GM19099 (cell line): ENCODE measurements around the gene DIABLO.

Experiments used
- POLR2A ChIP-seq: IDR thresholded peaks from 3 replicates; pipeline ENCODE4 v1.6.1; 2011; ENCODE audit warnings: low read depth; ENCODE audit not compliant: insufficient read length; ENCODE audit errors: extremely low read depth

Gene DIABLO

GRCh38 chr12:122225683-122226365 is at the start of gene DIABLO:
Gene DIABLO, minus strand, starts transcription at chr12:122226052. Its CDS starts 38 bp downstream, at chr12:122226014.
- peak; percentile 96 for TF ChIP-seq POLR2A

GRCh38 chr12:122275459-122275858 is 49.6 kb upstream of the DIABLO start:
- TF ChIP-seq POLR2A: no peak

DNA sequence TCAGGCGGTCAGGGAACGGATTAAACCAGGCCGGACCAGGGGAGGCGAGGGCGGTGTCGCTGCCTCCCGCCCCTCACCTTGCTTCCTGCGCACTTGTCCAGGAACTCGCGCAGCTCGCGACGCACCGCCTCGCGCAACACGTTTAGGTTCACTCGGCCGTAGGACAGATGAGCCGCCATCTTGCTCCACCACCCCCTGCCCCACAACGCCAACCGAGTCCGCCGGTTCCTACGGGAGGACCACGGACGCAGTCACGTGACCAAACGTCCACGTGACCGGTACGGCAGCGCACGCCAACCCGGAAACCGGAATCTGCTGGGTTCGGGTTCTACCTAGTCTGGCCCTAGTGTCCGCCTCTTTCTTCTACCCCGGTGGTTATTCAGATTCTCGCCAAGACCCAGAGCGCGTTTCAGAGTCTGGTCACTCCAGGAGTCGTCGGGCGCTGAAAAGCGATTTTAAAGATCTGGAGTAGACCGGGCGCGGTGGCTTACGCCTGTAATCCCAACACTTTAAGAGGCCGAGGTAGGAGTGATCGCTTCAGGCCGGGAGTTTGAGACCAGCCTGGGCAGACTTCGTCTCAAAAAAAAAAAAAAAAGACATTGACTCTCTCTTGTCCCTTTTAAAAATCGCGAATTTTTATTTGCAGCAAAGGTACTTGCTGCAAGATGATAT is 40.5 kb upstream of the DIABLO start, which contains the start of gene VPS33A:
Gene VPS33A, minus strand, starts transcription at position 265 of the 672 bp plus-strand sequence. Its CDS starts 86 bp downstream, at position 179.
- peak; percentile 84 for TF ChIP-seq POLR2A

DNA sequence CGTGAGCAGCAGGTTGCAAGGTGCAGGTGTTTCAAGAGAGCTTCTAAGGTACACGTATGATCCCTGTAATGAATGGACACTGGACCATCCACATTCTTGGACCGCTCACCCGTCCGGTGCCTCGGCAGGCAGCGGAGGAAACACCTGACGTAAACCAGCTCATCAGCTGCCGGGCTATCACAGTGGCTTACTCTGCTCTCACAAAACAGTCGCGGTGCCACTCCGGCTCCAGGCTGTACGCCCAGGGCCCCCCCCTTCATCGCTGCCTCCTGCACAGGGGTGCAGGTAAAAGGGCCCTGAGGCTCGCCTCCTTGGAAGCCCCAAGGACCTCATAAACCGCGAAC is 40.0 kb upstream of the DIABLO start:
- TF ChIP-seq POLR2A: no peak

- no peak for TF ChIP-seq POLR2A
Observed at GRCh38 chr12:122265476-122265875, 39.6 kb upstream of the DIABLO start.

GRCh38 chr12:122250536-122250935 is 24.7 kb upstream of the DIABLO start:
- TF ChIP-seq POLR2A: no peak

DNA sequence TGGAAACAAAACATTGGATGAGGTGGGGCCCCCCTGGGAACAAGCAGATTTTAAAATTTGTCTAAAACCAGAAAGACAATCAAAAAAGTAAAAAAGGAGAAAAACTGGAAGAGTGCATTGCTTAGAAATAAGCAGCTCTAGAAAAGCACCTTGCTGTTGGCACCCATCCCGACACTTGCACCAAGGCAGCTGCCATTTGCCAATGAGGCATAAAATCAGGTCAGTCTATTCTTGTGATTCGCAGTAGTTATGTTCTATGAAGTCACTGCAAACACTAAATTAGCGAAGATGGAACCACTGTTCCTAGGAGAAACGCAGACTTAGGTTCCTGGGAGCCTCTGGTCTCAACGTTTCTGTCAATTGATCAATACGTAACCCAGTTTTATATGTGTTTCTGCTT is 24.2 kb upstream of the DIABLO start:
- TF ChIP-seq POLR2A: no peak

DNA sequence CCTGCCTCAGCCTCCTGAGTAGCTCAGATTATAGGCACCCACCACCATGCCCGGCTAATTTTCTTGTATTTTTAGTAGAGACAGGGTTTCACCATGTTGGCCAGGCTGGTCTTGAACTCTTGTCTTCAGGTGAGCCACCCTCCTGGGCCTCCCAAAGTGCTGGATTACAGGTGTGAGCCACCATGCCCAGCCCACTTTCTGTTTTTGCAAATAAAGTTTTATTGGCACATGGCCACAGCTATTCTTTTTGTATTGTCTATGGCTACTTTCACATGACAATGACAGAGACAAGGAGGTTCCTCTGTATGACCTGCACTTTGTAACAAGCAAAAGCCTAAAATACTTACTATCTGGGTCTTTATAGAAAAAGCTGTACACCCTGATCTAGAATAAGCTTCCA is 19.7 kb upstream of the DIABLO start:
- TF ChIP-seq POLR2A: no peak

DNA sequence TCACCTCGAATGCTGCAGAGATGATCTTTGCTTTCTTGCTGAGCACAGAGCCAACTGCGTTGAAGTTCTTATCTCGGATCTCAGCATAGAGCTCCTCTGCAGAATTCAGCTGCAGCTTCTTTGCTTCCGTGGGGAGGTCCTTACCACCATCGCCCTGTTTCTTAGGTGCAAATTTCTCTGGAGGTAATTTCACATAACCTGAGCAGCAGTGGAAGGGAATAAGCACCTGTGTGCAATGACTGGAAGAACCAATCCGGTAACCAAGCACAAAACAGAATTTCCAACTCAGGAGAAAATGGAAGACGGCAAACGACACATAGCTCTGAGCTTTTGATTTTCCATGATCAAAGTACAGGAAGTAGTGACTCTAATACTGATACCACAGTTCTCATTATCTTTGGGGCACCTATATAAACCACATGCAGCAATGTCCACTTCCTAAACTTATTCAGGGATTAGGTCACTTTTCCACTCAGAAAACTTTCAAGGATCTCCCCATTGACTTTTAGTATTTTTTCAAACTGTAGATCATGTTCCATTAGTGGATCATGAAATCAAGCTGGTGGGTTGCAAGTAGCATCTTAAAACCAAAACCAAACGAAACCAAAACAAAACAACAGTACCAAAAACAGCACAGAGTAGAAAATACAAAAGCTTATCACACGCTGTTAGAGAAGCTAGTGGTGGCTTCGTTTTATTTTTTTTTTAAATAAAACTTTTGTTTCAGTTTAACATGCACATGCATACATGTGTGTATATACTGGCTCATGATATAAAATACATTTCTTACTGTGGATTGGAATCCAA is 18.9 kb upstream of the DIABLO start:
- no peak for TF ChIP-seq POLR2A

DNA sequence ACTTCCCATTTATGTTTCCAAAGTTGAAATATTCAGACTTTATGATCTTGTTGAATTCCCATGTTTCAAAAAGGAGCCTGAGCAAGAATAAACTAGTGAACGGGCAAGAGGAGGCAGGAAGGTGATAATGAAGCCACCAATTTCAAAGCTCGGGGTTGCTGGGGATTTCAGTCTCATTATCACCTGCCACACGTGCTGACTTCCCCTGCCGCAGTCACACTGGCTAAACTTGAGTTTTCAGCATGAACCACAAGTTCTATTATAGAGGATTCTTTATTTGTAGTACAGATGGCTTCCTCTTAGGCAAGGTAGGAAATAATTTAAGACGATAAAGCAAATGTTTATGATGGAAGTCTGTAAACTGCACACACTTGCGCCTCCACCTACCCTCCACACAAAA is 18.1 kb upstream of the DIABLO start:
- no peak for TF ChIP-seq POLR2A

DNA sequence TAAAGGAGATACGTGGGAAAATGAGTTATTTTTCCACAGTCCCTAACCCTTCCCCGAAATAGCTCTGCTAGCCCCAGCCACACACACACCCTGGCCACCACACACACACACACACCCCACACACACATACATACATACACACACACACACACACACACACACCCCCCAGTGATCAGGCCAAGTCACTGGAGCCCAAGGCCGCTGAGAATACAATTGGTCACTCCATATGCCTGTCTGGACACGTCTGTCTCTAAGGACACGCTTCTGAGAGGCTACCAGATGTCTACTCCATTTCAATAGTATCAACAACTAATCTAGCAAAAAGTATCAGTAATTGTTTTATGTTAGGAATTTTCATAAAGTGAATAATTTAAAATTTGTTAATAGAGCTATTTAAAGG is 13.0 kb upstream of the DIABLO start:
- no peak for TF ChIP-seq POLR2A

- TF ChIP-seq POLR2A: no peak
Observed at GRCh38 chr12:122235741-122236140, 9.9 kb upstream of the DIABLO start.

DNA sequence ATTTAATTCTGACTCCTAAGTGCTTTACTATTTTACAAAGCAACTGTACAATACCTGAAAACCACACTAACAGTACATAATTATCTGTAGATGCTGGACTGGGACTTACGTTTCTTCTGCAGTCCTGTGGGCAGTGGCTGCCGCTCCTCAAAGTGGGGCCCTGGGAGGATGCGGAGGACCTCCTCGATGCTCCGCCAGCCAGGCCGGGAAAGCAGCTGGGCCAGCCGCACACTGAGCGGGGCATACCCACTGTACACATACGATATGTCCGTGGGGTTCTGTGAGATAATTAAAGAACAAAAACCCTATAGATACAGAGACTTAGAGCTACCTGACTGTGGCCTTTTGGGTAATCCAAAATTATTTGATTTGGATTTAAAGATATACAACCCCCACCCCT is 6.8 kb upstream of the DIABLO start:
- no peak for TF ChIP-seq POLR2A

- no peak for TF ChIP-seq POLR2A
Observed at GRCh38 chr12:122230798-122231197, 4.9 kb upstream of the DIABLO start.

- no peak for TF ChIP-seq POLR2A
Observed at GRCh38 chr12:122228092-122228491, 2.2 kb upstream of the DIABLO start.

GRCh38 chr12:122227341-122227740 is 1.5 kb upstream of the DIABLO start:
- TF ChIP-seq POLR2A: no peak

DNA sequence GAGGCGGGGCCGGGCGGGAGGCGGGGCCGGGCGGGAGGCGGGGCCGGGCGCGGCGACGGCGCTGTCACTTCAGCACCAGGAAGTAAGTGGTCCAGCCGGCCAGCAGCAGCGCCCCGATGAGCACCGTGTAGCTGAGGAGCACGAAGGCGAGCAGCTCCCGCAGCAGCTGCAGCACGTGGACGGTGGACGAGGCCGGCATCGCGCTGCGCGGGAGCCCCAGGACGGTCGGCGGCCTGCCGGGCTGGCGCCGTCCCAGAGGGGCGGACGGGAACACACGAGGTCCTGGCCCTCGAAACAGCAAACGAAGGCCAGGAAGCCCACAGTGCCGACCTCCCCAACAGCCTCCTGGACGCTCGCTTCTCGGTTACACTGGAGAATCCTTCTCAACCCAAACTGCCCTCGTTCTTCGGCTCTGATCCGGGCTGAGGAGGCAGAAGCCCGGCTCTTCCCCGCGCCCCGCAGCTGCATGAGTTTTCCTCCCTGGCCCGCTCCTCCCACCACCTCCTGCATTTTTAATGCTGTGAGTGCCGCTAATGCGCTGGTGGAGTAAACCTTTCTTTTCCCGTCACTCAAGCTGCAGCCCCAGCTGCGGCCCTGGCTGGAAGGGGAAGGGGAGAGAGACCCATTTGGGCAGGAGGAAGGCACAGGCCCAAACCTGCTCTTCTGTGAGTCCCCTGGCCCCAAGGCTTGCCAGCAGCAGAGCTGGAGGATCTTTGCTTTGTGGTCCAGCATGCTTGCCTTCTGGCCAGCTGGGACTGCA is 694 bp upstream of the DIABLO start:
- no peak for TF ChIP-seq POLR2A
